Liver (tissue), 9 donors: ENCODE data around the gene KRTDAP. TPM values are rescaled to one million over a fixed set of nuclear protein-coding genes. Genes with fewer than 3 reads are reported as not detected.

ENCODE experiments used
- DNase-seq: peaks from one replicate; pipeline ENCODE4 v3.0.0-alpha.2; 2017; ENCODE audit warnings: low spot score
- H3K27ac ChIP-seq, 2 donors: one replicate each; pipeline ENCODE4 v1.7.0; 2013; ENCODE audit warnings: inconsistent platforms in 2 of 2, low read length in 2 of 2, control low read depth in 1 of 2, low read depth in 1 of 2, mild to moderate bottlenecking in 1 of 2
- H3K27me3 ChIP-seq, 4 donors: one replicate each; pipeline versions ENCODE4 v1.6.1 to v1.7.0; 2013; ENCODE audit warnings: low read length in 3 of 4, inconsistent platforms in 1 of 4, mild to moderate bottlenecking in 1 of 4, moderate library complexity in 1 of 4; ENCODE audit not compliant: control insufficient read depth in 4 of 4, insufficient read depth in 4 of 4
- H3K36me3 ChIP-seq, 4 donors: one replicate each; pipeline versions ENCODE4 v1.6.1 to v1.7.0; 2013; ENCODE audit warnings: low read length in 3 of 4, mild to moderate bottlenecking in 3 of 4, low read depth in 1 of 4, moderate library complexity in 1 of 4; ENCODE audit not compliant: control insufficient read depth in 4 of 4, insufficient read depth in 3 of 4
- H3K4me1 ChIP-seq, 4 donors: one replicate each; pipeline versions ENCODE4 v1.6.1 to v1.7.0; 2013; ENCODE audit warnings: low read length in 3 of 4, mild to moderate bottlenecking in 3 of 4, moderate library complexity in 1 of 4; ENCODE audit not compliant: control insufficient read depth in 4 of 4, insufficient read depth in 4 of 4
- H3K4me3 ChIP-seq, 3 donors: one replicate each; pipeline versions ENCODE4 v1.6.1 to v1.7.0; 2013; ENCODE audit warnings: low read length in 3 of 3, control low read depth in 1 of 3, low read depth in 1 of 3, mild to moderate bottlenecking in 1 of 3
- H3K9ac ChIP-seq, 2 donors: one replicate each; pipeline ENCODE4 v1.7.0; 2013; ENCODE audit warnings: low read length in 2 of 2, mild to moderate bottlenecking in 2 of 2, moderate library complexity in 2 of 2, control low read depth in 1 of 2, low read depth in 1 of 2
- H3K9me3 ChIP-seq, 4 donors: one replicate each; pipeline versions ENCODE4 v1.6.1 to v1.7.0; 2013; ENCODE audit warnings: low read length in 3 of 4; ENCODE audit not compliant: control insufficient read depth in 4 of 4
- ATF3 ChIP-seq: IDR thresholded peaks from 2 replicates; pipeline ENCODE4 v1.6.1; 2016; ENCODE audit warnings: antibody characterized with exemption
- CTCF ChIP-seq: fragments of 150-350 bp; IDR thresholded peaks from 2 replicates; pipeline ENCODE4 v1.5.1; 2017; ENCODE audit warnings: improper control_type of control experiment, low read depth, low read length; ENCODE audit not compliant: missing input control
- EGR1 ChIP-seq, 2 donors: IDR thresholded peaks; 2 replicates each; pipeline ENCODE4 v1.6.1; 2016 to 2018; ENCODE audit warnings: antibody characterized with exemption in 2 of 2, low read depth in 2 of 2
- FOXA1 ChIP-seq: IDR thresholded peaks from 2 replicates; pipeline ENCODE4 v1.6.1; 2016; ENCODE audit warnings: antibody characterized with exemption
- FOXA2 ChIP-seq: IDR thresholded peaks from 2 replicates; pipeline ENCODE4 v1.6.1; 2016; ENCODE audit warnings: antibody characterized with exemption
- GABPA ChIP-seq, 2 donors: IDR thresholded peaks in 1 of 2; conservative IDR thresholded peaks in 1 of 2; 2 replicates each; pipeline ENCODE4 v1.6.1; 2016; ENCODE audit warnings: antibody characterized with exemption in 2 of 2, mild to moderate bottlenecking in 1 of 2, moderate library complexity in 1 of 2
- HNF4A ChIP-seq, 2 donors: conservative IDR thresholded peaks; 2 replicates each; pipeline ENCODE4 v1.6.1; 2016; ENCODE audit warnings: antibody characterized with exemption in 2 of 2, mild to moderate bottlenecking in 2 of 2
- HNF4G ChIP-seq: IDR thresholded peaks from 2 replicates; pipeline ENCODE4 v1.6.1; 2016; ENCODE audit warnings: antibody characterized with exemption
- JUND ChIP-seq, 2 donors: IDR thresholded peaks; 2 replicates each; pipeline ENCODE4 v1.6.1; 2016; ENCODE audit warnings: antibody characterized with exemption in 2 of 2
- MAX ChIP-seq: IDR thresholded peaks from 2 replicates; pipeline ENCODE4 v1.6.1; 2016; ENCODE audit warnings: antibody characterized with exemption
- NR2F2 ChIP-seq: IDR thresholded peaks from 2 replicates; pipeline ENCODE4 v1.6.1; 2016; ENCODE audit warnings: antibody characterized with exemption
- RAD21 ChIP-seq, 2 donors: IDR thresholded peaks; 2 replicates each; pipeline ENCODE4 v1.6.1; 2016; ENCODE audit warnings: antibody characterized with exemption in 2 of 2, mild to moderate bottlenecking in 2 of 2
- REST ChIP-seq: IDR thresholded peaks from 2 replicates; pipeline ENCODE4 v1.6.1; 2016; ENCODE audit warnings: antibody characterized with exemption, mild to moderate bottlenecking
- RXRA ChIP-seq, 2 donors: IDR thresholded peaks; 2 replicates each; pipeline ENCODE4 v1.6.1; 2017 to 2018; ENCODE audit warnings: antibody characterized with exemption in 2 of 2, mild to moderate bottlenecking in 1 of 2
- SP1 ChIP-seq: IDR thresholded peaks from 2 replicates; pipeline ENCODE4 v1.6.1; 2018; ENCODE audit warnings: antibody characterized with exemption, mild to moderate bottlenecking
- TAF1 ChIP-seq: conservative IDR thresholded peaks from 2 replicates; pipeline ENCODE4 v1.6.1; 2016; ENCODE audit warnings: antibody characterized with exemption, mild to moderate bottlenecking
- YY1 ChIP-seq: IDR thresholded peaks from 2 replicates; pipeline ENCODE4 v1.6.1; 2016; ENCODE audit warnings: antibody characterized with exemption, mild to moderate bottlenecking
- WGBS: extraction: QIAGEN DNeasy Blood & Tissue Kit; methylation state at CpG from one replicate; pipeline ENCODE4 v1.1.7; 2013; 5-methylcytosine and 5-hydroxymethylcytosine counted together
- polyA plus RNA-seq, 2 donors: library from polyadenylated mRNA; stranded (reverse) in 1 of 2; unstranded in 1 of 2; fragments of 200-250 nt in 1 of 2; fragments of >200 nt in 1 of 2; fragmentation: Nextera tagmentation in 1 of 2; extraction: Ambion mirVana in 1 of 2; gene quantifications; one replicate each; pipeline versions ENCODE4 v1.2.1 to v1.2.3, GENCODE V29; 2013 to 2015
- total RNA-seq, 2 donors: library from RNA; depleted of rRNA; stranded (reverse); fragments of >200 nt; gene quantifications; one replicate each; pipeline ENCODE4 v1.2.3, GENCODE V29; 2014
- donor health status: healthy.
- donor health status: healthy.
- donor health status: healthy.
- donor health status: healthy.
- donor health status: healthy.

Gene KRTDAP
- total and polyA plus RNA-seq, 4 donors: not detected

GRCh38 chr19:35534803-35535480 is 44.7 kb upstream of the KRTDAP start:
- Histone ChIP-seq H3K9ac (no peak overlapping the region), H3K36me3 (no peaks in the 10 kb centered on the region), H3K4me3 (no peak overlapping the region), H3K27me3 (peaks cover 0 to 3% (median 1%) of the 10 kb centered on the region in 4 donors), H3K9me3 (no peaks in the 10 kb centered on the region), H3K4me1 (peaks cover 0 to 7% (median 0%) of the 10 kb centered on the region in 4 donors), H3K27ac (no peak overlapping the region)
- TF ChIP-seq NR2F2 (no peak), ATF3 (no peak), MAX (no peak), SP1 (no peak), FOXA2 (no peak)
- no peak for DNase-seq
- WGBS: 73% methylated on average over 10 of the region's 10 CpGs

- no peak for DNase-seq
- Histone ChIP-seq H3K4me1 (peaks cover 0 to 7% (median 0%) of the 10 kb centered on the region in 4 donors), H3K4me3 (no peak overlapping the region)
These were observed 43.6 kb upstream of the KRTDAP start for GRCh38 chr19:35533822-35534392.

GRCh38 chr19:35533201-35533821 is 43.0 kb upstream of the KRTDAP start, which contains the start of gene GAPDHS:
GAPDHS (plus strand) TSS chr19:35533456; CDS start chr19:35533528, 72 bp downstream.
- H3K36me3 ChIP-seq: no peaks in the 10 kb centered on the region
- no peak within 1 kb of the TSS for H3K4me3 ChIP-seq
- H3K27me3 ChIP-seq: peaks cover 0 to 3% (median 1%) of the 10 kb centered on the region in 4 donors
- H3K27ac ChIP-seq: no peak within 1 kb of the TSS
- no peak within 1 kb of the TSS for H3K9ac ChIP-seq
- WGBS: 47% methylated on average over 39 of the region's 39 CpGs
- H3K4me1 ChIP-seq: peaks cover 0 to 7% (median 0%) of the 10 kb centered on the region in 4 donors
- H3K9me3 ChIP-seq: no peaks in the 10 kb centered on the region
- no peak for DNase-seq
- TF ChIP-seq HNF4A (conservative IDR thresholded peaks at IDR 0.05) (no peak), JUND (IDR thresholded peaks at IDR 0.05) (no peak), RXRA (IDR thresholded peaks at IDR 0.05) (no peak), YY1 (no peak), RAD21 (IDR thresholded peaks at IDR 0.05) (no peak), HNF4G (no peak), REST (no peak), NR2F2 (no peak), TAF1 (no peak), FOXA2 (no peak), EGR1 (IDR thresholded peaks at IDR 0.05; ENCODE audit: low read depth in 2 of 2) (no peak), MAX (no peak), CTCF (no peak), FOXA1 (no peak), SP1 (no peak), ATF3 (no peak), GABPA (IDR thresholded peaks at IDR 0.05 in 1 of 2, conservative IDR thresholded peaks at IDR 0.05 in 1 of 2) (no peak)

More at GRCh38 chr19:35533822-35534392, 43.6 kb upstream of the KRTDAP start:
- H3K27me3 ChIP-seq: peaks cover 0 to 3% (median 1%) of the 10 kb centered on the region in 4 donors
- H3K9ac ChIP-seq: no peak overlapping the region
- WGBS: 8% methylated on average over 30 of the region's 30 CpGs
- H3K9me3 ChIP-seq: no peaks in the 10 kb centered on the region
- no peaks in the 10 kb centered on the region for H3K36me3 ChIP-seq
- TF ChIP-seq RXRA (IDR thresholded peaks at IDR 0.05): no peak
- no peak for TF ChIP-seq HNF4A (conservative IDR thresholded peaks at IDR 0.05)
- no peak overlapping the region for H3K27ac ChIP-seq
